ENCODE measurements around the gene ECE1.

DNA sequence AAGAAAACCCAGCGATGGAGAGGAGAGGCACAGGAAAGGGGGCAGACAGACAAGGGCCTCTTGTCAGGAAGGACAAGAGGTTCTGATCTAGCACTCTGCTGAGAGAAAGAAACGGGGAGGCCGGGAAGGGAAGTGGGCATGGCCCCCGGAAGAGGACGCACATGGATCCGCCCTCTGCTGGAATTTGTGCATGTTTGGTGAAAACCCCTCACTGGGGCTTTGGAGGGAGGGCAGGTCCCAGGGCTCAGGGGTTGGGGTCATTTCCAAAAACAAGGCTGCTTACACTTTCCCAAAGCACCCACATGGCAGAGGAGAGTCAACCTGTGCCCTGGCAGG is 32.4 kb upstream of the ECE1 start:
- TF ChIP-seq KAT8 (CRISPR knock-in tag; IDR thresholded peaks at IDR 0.05) (no peak), POLR2A (IDR thresholded peaks at IDR 0.05; ENCODE audit: insufficient read depth in 1 of 2, low read depth in 2 of 2, low read length in 2 of 2) (no peak), FOXJ3 (CRISPR knock-in tag; IDR thresholded peaks at IDR 0.05; ENCODE audit: borderline replicate concordance) (no peak), FOXK1 (CRISPR knock-in tag; IDR thresholded peaks at IDR 0.05; ENCODE audit: borderline replicate concordance, low read depth) (no peak), SOX6 (IDR thresholded peaks at IDR 0.05) (no peak), SOX6 (CRISPR knock-in tag; IDR thresholded peaks at IDR 0.05) (no peak)
- TF ChIP-seq, protein P1, sequence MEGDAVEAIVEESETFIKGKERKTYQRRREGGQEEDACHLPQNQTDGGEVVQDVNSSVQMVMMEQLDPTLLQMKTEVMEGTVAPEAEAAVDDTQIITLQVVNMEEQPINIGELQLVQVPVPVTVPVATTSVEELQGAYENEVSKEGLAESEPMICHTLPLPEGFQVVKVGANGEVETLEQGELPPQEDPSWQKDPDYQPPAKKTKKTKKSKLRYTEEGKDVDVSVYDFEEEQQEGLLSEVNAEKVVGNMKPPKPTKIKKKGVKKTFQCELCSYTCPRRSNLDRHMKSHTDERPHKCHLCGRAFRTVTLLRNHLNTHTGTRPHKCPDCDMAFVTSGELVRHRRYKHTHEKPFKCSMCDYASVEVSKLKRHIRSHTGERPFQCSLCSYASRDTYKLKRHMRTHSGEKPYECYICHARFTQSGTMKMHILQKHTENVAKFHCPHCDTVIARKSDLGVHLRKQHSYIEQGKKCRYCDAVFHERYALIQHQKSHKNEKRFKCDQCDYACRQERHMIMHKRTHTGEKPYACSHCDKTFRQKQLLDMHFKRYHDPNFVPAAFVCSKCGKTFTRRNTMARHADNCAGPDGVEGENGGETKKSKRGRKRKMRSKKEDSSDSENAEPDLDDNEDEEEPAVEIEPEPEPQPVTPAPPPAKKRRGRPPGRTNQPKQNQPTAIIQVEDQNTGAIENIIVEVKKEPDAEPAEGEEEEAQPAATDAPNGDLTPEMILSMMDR (CRISPR knock-in tag; IDR thresholded peaks at IDR 0.05) = peak; percentile 17; the same call in 1 of the 2 replicates
- TF ChIP-seq, protein P2, sequence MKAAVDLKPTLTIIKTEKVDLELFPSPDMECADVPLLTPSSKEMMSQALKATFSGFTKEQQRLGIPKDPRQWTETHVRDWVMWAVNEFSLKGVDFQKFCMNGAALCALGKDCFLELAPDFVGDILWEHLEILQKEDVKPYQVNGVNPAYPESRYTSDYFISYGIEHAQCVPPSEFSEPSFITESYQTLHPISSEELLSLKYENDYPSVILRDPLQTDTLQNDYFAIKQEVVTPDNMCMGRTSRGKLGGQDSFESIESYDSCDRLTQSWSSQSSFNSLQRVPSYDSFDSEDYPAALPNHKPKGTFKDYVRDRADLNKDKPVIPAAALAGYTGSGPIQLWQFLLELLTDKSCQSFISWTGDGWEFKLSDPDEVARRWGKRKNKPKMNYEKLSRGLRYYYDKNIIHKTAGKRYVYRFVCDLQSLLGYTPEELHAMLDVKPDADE (CRISPR knock-in tag; IDR thresholded peaks at IDR 0.05) = no peak
- TF ChIP-seq, protein P3, sequence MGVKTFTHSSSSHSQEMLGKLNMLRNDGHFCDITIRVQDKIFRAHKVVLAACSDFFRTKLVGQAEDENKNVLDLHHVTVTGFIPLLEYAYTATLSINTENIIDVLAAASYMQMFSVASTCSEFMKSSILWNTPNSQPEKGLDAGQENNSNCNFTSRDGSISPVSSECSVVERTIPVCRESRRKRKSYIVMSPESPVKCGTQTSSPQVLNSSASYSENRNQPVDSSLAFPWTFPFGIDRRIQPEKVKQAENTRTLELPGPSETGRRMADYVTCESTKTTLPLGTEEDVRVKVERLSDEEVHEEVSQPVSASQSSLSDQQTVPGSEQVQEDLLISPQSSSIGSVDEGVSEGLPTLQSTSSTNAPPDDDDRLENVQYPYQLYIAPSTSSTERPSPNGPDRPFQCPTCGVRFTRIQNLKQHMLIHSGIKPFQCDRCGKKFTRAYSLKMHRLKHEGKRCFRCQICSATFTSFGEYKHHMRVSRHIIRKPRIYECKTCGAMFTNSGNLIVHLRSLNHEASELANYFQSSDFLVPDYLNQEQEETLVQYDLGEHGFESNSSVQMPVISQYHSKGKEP (CRISPR knock-in tag; IDR thresholded peaks at IDR 0.05) = no peak
- TF ChIP-seq, protein P4, sequence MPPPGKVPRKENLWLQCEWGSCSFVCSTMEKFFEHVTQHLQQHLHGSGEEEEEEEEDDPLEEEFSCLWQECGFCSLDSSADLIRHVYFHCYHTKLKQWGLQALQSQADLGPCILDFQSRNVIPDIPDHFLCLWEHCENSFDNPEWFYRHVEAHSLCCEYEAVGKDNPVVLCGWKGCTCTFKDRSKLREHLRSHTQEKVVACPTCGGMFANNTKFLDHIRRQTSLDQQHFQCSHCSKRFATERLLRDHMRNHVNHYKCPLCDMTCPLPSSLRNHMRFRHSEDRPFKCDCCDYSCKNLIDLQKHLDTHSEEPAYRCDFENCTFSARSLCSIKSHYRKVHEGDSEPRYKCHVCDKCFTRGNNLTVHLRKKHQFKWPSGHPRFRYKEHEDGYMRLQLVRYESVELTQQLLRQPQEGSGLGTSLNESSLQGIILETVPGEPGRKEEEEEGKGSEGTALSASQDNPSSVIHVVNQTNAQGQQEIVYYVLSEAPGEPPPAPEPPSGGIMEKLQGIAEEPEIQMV (CRISPR knock-in tag; IDR thresholded peaks at IDR 0.05; ENCODE audit: low read depth) = no peak
- TF ChIP-seq, protein P5, sequence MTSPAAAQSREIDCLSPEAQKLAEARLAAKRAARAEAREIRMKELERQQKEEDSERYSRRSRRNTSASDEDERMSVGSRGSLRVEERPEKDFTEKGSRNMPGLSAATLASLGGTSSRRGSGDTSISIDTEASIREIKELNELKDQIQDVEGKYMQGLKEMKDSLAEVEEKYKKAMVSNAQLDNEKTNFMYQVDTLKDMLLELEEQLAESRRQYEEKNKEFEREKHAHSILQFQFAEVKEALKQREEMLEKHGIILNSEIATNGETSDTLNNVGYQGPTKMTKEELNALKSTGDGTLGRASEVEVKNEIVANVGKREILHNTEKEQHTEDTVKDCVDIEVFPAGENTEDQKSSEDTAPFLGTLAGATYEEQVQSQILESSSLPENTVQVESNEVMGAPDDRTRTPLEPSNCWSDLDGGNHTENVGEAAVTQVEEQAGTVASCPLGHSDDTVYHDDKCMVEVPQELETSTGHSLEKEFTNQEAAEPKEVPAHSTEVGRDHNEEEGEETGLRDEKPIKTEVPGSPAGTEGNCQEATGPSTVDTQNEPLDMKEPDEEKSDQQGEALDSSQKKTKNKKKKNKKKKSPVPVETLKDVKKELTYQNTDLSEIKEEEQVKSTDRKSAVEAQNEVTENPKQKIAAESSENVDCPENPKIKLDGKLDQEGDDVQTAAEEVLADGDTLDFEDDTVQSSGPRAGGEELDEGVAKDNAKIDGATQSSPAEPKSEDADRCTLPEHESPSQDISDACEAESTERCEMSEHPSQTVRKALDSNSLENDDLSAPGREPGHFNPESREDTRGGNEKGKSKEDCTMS (CRISPR knock-in tag; conservative IDR thresholded peaks at IDR 0.05) = no peak

Measured in HepG2 (cell line).